CD4-positive, alpha-beta T cell treated with Interleukin-21 for 1 hour (primary cell): Measurements from ENCODE around the gene C17orf67.

Source experiments
- DNase-seq: peaks from one replicate; pipeline ENCODE4 v3.0.0-alpha.2; 2020

Gene C17orf67, protein sequence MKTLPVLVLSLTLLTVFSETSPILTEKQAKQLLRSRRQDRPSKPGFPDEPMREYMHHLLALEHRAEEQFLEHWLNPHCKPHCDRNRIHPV

DNA sequence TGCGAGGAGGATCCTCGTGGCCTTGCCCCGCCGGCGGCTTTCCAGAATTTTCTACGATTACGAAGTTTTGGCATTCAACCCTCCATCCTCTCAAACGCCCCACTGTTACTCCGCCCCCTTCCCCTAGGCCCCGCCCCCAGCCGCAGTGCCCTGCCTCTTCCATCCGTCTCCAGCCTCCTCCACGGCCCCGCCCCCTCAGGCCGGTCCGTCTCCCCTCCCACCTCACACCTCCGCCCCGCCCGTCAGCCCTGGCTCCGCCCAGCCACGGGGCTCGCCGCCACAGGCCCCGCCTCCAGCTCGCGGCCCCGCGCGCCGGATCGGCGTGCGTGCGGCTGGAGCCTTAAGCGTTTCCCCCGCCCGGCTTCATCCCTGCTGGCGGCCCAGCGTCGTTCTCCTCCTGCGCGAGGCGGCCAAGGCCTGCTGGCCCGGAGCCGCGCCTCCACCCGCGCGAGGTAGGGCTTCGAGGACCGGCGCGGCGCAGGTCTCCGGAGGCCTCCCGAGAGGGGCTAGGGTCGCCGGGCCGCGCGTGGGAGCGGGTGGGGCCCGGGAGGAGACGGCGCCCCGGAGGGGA, at the start of gene C17orf67, which contains the start of gene DGKE:
C17orf67 (minus strand) TSS at position 112 of the 571 bp plus-strand sequence. CDS start 18,110 bp downstream, outside the sequence.
DGKE (plus strand) TSS at position 343 of the 571 bp plus-strand sequence. CDS start 645 bp downstream, outside the sequence.
- peak; percentile 99 for DNase-seq

DNA sequence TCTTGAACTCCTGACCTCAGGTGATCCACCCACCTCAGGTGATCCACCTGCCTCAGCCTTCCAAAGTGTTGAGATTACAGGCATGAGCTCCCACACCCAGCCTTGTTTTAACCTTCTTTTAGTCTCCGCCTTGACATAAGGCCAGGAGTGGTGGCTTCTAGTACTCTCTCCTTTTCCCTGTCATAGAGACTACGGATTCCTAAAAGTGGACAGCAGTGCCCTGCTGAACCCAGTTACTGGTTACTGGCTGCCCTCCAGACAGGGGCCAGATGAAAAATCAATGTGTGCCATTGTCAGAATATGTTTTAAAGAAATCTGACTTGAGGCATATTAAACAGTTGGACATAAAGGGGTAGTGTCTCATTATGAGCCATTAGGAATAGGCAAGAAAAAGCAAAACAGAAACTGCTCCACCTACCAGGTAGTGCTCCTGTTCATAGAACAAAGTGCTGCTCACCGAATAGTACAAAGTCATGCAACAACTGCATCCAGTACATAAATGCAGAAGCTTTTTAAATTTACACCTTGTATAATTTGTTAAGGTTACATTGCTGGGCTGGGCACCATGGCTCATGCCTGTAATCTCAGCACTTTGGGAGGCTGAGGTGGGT, 48.1 kb upstream of the C17orf67 start:
- DNase-seq, result no peak

DNA sequence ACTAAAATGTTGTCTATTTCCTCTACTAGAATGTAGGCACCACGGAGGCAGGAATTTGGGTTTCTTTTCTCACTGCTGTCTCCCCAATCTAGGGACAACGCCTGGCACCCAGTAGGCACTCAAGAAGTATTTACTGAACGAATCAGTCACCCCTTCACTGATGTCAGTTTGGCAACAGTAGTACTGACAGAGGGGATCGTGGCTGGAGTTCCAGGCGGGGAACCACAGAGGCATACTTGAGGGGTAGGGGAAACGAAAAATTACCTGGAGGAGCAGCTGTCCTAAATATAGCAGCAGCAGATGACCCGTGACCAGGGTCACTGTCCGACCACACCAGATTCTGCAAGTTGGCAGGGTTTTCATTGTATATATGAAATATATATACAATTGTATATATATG, 46.9 kb upstream of the C17orf67 start:
- DNase-seq, result no peak

DNA sequence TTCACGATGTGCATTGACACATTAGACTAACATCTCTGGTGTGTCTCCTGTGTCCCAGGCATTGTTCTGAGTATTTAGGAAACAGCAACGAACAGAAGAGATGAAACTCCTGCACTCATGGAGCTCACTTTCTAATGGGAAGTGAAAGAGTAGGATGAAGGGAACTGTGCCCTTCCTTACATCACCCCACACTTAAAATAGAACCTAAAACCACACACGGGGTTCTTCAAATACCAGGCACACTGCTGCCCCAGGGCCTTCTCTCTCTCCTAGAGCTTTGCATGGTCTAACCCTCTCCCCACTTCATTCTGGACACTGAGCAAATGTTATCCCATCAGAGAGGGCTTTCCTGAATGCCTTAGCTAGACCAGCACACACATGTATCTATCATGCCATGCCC, 46.4 kb upstream of the C17orf67 start:
- DNase-seq, result no peak

DNA sequence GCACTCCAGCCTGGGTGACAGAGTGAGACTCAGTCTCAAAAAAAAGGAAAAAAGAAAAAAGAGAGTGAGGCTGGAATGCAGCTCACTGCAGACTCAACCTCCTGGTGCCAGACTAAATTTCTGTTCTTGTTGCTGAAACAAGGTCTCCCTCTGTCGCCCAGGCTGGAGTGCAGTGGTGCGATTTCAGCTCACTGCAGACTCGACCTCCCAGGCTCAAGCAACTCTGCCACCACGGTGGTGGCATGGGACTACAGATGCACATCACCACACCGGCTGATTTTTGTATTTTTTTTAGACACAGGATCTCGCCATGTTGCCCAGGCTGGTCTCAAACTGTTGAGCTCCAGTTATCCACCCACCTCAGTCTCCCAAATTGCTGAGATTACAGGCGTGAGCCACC, 45.6 kb upstream of the C17orf67 start:
- DNase-seq, result no peak

DNA sequence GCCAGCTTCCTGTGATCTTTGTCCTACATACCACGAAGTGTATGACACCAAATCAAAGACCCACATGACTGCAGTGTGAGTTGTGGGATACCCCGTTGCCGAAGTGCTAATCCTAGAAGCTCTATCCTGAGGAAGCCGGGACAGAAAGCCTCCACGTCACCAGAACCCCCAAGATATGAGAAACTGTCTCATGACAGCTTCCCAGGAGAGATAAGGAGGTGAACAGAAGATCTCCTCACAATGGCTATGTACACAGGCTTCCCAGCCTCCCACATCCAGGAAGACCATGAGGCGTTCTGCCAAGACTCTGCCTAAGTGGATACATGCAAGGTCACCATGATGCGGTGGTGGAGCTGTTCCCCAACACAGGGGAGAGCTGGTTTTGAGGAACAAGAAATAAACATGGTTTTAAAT, 43.1 kb upstream of the C17orf67 start:
- no peak for DNase-seq

DNA sequence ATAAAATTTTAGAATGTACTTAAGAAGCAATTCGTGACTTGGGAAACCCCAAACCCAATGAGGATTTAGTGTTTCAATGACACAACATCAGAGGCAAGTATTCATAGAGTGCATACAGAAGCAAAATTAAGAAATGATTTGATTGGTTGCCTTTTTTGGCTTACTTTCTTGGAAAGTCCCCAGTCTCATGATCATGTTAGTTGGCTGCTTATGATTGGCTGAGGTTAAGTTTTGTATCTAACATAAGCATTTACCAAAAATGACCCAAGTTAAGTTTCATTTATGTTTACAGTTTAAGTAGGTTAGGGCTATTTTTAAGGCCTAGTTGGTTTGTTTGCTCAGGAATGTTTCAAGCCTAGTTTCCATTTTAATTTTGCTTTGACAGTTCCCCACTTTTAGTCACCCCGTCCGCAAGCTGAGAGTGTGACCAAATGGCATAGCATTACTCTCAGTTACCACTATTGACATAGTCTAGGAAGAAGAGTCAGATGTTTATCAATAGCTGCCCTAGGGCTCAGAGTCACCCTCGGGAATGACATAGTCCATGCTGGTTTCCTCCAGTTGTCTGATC, 36.4 kb upstream of the C17orf67 start:
- no peak for DNase-seq

DNA sequence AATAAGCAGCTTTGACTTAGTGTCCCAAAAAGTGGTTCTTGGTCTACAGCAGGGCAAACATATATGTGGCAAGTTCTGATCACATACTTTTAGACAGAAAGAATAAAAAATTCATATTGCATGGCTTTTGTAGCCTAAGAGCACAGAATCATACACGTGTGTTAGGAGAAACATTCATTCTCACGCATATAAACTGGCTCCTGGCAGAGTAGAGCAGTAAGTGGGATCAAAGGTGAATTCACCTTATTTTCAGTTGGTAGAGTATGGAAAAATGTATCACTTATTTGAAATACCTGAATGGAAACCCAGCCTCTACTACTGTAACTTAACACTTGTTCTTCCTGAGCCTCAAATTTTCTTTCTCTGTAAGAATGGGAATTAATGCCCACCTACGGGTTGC, 35.0 kb upstream of the C17orf67 start:
- no peak for DNase-seq

DNA sequence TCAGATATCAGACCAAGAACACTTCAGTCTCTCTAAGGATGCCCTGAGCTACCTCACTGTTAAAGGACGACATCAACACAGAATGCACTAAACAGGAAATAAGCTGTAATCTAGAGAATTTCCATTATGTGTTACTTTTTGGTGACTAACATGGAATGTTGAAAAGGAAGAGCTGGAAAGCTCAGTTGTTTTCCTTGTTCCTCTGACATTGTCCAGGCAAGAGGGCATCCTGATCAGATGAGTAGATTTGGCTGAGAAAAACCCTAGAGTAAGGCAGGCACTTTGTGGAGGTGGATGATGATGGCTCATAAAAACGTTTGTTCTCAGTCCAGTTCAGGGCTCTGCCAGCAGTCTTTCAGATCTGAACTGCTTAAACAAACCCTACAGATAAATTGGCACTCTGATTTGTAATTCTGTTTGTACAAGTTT, 34.2 kb upstream of the C17orf67 start:
- no peak for DNase-seq

DNA sequence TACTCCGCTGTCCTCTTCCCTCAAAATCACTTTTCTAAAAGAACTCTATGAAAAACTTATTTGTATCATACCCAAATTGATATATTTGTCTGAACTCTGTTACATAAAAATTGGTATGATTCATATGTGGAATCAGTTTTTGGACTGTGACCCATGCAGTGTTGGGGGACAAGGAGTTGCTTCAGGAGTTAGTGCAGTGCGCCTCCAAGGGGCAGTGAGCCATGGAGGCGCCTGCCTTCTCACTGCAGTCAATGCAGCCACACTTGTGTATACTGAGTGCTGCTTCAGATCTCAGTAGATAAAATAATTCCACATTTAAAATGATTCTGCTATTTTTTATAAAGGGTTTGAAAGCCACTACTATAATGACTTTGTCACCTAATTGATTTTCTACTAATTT, 32.8 kb upstream of the C17orf67 start:
- peak; percentile 5 for DNase-seq

DNA sequence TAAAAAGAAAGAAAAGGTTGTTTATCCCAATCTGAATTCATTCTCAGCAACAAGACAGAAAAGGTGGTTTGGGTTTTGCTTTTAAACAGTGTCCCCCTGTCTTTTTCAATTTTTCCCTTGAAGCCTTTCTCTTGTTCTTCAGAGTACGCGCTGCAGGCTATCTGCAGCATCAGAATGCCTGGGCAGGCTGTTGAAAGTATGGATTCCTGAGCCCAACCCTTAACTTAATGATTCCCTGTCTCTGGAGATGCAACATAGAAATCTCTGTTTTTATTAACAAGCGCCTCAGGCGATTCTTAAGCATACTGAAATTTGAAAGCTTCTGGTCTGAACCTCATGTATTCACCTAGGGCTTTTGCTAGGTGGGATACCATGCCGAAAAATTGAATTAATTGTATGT, 32.4 kb upstream of the C17orf67 start:
- no peak for DNase-seq

DNA sequence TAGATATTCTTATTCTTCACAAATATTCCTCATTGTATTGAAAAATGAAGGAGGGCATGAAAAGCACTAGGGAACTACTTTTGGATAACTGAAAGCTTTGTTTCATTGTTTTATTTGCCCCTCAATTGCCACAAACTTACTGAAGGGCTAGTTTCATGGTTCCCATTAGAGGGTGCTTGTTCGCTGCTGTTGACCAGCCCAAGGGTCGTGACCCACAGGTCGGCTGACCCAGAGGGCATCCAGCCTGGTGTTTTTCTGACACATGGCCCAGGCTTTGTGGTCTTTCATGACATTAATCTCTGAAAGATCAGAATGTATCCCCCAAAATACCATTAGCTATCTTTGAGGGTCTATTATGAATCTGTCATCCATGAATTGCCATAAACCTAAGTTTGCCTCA, 30.3 kb upstream of the C17orf67 start:
- no peak for DNase-seq

DNA sequence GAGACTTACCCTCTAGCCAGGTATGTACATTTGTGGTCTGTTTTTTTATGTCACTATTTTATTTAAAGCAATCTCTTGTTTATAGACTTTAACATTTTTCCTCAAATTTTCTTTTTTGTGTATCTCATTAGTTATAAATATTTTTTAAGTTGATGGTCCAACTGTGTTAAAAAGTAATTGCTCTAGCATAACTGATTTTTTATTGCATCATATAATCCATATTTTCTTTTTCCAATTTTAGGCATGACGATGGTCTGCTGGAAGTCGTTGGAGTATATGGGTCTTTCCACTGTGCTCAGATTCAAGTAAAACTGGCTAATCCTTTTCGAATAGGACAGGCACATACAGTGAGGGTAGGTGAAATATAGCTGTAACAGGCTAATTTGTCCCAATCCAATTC, 28.2 kb upstream of the C17orf67 start:
- no peak for DNase-seq

DNA sequence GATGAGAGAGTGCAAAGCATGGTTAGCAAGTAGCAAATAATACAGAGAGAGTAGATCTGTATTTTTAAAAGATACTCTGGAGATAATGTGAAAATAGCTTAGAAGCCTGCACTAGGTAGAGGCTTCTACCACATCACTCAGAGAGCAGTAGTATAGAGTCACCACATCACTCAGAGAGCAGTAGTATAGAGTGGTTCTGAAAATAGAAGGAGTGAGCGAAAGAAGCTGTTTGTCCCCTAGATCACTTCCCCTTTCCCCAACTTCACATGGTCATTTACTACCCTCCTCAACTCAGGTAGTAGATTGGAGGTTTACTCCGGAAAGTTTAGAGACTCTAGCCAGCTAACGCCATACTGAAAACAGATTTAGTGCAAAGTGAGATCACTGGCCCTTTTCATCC, 17.3 kb upstream of the C17orf67 start:
- no peak for DNase-seq

DNA sequence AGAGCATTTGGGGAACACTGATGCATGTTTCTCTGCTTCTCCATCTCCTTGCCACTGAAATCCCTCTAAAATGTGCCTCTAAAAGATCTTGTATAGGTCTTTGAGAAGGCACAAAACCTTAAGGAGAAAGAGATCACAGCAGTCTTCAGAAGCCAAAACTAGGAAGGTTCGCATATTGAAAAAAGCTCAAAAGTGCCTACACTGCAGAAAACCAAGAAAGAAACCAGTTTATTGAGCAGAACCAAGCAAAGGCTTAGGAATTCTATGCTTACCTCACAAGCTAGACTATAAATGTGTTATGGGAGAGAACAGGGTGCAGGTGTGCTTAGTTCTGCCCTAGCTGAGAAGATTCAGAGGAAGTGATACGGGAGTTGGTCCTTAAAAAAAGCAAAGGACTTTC, 16.9 kb upstream of the C17orf67 start:
- DNase-seq, result no peak

DNA sequence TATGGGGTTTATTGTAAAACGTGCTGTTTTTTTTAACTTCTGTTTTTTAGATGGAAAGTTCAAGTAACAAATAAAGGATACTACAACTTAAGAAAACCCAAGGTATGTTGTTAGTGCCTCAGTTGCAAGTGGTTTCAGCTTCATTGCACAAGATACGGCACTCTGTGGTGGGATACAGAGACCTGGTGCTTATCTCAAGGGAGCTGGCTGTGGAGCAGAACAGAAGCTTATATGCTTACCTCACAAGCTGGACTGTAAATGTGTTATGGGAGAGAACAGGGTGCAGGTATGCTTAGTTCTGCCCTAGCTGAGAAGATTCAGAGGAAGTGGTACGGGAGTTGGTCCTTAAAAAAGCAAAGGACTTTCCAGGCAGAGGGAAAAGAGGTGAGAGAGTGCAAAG, 15.4 kb upstream of the C17orf67 start:
- no peak for DNase-seq

DNA sequence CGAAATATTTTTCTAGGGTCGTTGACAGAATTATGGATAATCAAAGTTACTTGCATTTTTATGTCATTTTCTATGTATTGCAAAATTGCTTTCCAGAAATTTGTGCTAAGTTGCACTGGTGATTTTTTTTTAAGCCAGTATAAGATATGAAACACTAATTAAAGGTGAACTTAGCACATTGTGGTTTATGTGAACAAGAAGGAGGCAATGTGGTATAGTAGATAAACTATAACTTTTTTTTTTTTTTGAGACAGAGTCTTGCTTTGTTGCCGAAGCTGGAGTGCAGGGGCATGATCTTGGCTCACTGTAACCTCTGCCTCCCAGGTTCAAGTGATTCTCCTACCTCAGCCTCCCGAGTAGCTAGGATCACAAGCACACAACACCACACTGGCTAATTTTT, 13.4 kb upstream of the C17orf67 start:
- DNase-seq, result no peak

DNA sequence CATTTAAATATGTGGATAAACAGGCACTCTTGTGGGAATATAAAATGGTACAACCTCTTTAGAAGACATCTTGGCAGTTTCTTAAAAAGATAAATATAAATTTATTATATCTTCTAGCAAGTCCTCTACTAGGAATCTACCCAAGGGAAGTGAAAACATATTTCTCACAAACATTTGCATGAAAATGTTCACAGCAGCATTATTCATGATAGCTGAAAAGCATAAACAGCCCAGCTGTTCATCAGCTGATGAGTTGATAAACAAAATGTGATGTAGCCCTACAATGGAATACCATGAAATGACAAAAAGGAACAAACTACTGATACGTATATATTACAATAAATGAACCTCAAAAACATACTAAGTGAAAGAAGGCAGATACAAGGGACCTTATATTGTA, 12.2 kb upstream of the C17orf67 start:
- DNase-seq, result no peak

DNA sequence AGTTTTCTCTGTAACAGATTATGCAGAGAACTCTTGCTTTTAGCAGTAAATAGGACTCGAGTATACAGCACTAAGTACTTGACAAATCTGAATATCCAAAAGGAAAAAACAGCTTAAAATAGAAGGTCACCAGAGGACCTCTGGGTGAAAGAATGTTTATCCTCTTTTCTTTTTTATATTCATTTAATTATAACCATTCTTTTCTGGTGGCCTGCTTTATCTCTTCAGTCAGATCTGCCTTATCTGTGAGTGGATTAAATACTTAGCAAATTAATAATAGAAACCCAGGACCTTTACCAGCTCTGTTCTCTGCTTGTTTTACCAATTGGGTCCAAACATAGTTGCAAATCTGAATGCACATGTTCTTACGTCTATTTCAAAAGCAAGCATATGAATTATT, 8.9 kb upstream of the C17orf67 start:
- no peak for DNase-seq

DNA sequence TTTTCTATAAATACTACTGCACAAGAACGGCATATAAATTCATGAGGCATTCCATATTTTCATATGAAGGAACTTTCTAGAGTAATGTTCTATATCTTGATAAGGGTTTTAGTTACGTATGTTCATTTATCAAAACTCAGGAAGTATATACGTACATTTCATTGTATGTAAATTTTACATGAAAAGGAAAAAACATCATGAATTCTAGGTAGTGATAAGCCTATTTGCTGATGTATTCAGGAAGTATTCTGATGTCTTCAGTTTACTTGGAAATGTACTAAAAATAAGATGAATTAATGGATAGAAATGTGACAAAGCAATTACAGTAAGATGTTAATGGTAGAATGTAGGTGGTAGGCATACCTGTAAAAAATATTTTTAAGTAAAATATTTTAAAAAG, 5.0 kb upstream of the C17orf67 start:
- no peak for DNase-seq

DNA sequence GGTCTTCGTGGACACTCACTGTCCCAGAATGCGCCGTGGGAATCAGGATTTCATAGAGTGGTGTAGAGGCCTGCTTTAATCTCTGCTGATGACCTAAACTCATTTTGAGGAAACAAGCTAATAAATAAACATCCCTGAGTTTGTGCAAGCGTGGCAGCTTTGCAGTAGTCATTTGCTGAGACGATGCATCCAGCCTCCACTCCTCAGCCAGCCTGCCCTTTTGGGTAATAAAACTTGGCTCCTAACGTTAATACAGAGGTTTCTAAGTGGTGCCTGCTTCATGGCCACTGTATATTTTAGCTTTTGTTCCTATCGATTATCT, 1.5 kb upstream of the C17orf67 start:
- no peak for DNase-seq

DNA sequence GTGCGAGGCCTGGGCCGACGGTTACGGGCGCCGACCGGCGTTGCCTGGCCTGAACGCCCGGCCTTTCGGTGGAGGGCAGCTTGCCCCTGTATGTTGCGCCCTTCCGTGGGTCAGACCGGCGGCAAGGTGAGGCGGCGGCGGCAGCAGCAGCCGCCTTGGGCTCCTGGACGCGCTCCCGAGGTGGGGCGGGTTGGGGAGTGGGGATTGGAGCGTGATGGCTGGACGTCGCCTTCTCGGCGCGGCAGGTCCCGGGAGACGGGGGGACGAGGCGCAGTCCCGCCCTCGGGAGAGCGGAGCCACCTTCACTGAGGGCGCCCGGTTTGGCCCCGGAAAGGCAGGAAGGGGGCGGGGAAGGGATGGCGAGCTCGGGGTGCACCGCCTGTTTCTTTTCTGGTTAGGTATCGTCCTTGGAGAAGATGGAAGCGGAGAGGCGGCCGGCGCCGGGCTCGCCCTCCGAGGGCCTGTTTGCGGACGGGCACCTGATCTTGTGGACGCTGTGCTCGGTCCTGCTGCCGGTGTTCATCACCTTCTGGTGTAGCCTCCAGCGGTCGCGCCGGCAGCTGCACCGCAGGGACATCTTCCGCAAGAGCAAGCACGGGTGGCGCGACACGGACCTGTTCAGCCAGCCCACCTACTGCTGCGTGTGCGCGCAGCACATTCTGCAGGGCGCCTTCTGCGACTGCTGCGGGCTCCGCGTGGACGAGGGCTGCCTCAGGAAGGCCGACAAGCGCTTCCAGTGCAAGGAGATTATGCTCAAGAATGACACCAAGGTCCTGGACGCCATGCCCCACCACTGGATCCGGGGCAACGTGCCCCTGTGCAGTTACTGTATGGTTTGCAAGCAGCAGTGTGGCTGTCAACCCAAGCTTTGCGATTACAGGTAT, 902 bp upstream of the C17orf67 start:
- peak; percentile 75 for DNase-seq

DNA sequence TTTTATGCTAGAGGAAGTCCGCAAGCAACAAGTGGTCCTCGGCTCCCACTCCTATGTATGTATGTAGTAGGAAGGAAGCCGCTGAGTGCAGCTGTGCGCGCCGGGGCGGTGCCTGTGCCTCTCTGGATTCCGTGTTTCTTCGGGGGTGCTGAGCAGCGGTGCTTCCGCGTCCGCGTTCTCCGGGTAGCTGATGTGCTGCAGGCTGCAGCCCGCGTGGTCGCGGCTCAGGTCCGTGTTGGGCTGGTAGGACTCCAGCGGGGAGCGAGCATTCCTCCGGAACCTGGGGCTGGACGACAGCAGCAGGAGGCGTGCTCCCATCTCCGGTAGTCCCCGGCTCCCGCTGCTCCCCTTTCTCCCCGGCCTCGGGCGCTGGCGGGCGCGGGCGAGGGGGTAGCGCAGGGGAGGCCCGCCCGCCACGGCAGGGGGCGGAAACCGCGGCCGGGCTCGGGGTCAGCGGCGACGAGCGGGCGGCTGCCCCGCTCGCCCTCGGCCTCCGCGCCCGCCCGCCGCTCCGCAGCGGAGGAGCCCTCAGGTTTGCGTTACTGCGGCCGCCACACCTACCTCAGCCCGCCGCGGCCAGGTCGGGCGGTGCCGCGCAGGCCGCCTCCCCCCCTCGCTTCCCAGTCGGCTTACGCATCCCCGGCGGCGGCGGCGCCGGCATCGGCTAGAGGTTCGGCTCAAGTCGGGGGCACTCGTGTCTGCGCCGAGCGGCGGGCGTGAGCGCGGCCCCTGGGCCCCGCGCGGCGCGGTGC, 487 bp downstream of the C17orf67 start:
- peak; percentile 64 for DNase-seq
